Natural killer cell (primary cell): ENCODE measurements around the gene SRSF7. TPM values are rescaled to one million over a fixed set of nuclear protein-coding genes. Genes with fewer than 3 reads are reported as not detected.

Experiments used
- ATAC-seq, 3 donors: fragments of 150-1000 bp in 2 of 3; fragments of 200-7000 bp in 1 of 3; cut with Tn5 transposase; 1 replicate in 1 of 3; 2 replicates in 2 of 3; pipeline ENCODE4 v1.10.0; 2021; ENCODE audit warnings: mild to moderate bottlenecking in 2 of 3, moderate library complexity in 2 of 3
- DNase-seq, 2 donors: peaks; one replicate each; pipeline versions ENCODE4 v3.0.0 to v3.0.0-alpha.2; 2013 to 2021; ENCODE audit warnings: mixed read lengths in 1 of 2
- H3K27ac ChIP-seq: one replicate; pipeline ENCODE4 v1.5.1; 2013; ENCODE audit warnings: mild to moderate bottlenecking, low read length
- H3K27me3 ChIP-seq: one replicate; pipeline ENCODE4 v1.6.1; 2013; ENCODE audit warnings: low read length; ENCODE audit not compliant: control insufficient read depth, insufficient read depth
- H3K36me3 ChIP-seq: one replicate; pipeline ENCODE4 v1.6.1; 2013; ENCODE audit warnings: low read length; ENCODE audit not compliant: control insufficient read depth, insufficient read depth
- H3K4me1 ChIP-seq: one replicate; pipeline ENCODE4 v1.6.1; 2013; ENCODE audit warnings: low read length; ENCODE audit not compliant: control insufficient read depth, insufficient read depth
- H3K4me3 ChIP-seq: one replicate; pipeline ENCODE4 v1.5.1; 2013; ENCODE audit warnings: low read length
- H3K9me3 ChIP-seq: one replicate; pipeline ENCODE4 v1.6.1; 2013; ENCODE audit warnings: low read length; ENCODE audit not compliant: control insufficient read depth, insufficient read depth
- H3K27ac Mint-ChIP-seq, 2 donors: one replicate each; pipeline ENCODE4 v1.8.0; 2022; ENCODE audit warnings: mild to moderate bottlenecking in 2 of 2, mixed read lengths in 2 of 2, moderate library complexity in 1 of 2
- H3K27me3 Mint-ChIP-seq, 2 donors: one replicate each; pipeline ENCODE4 v1.8.0; 2022; ENCODE audit warnings: low read depth in 2 of 2, mixed read lengths in 2 of 2
- H3K36me3 Mint-ChIP-seq: one replicate; pipeline ENCODE4 v1.8.0; 2022; ENCODE audit warnings: mixed read lengths
- H3K4me1 Mint-ChIP-seq, 2 donors: one replicate each; pipeline ENCODE4 v1.8.0; 2022; ENCODE audit warnings: mixed read lengths in 2 of 2
- H3K4me3 Mint-ChIP-seq: one replicate; pipeline ENCODE4 v1.8.0; 2022; ENCODE audit warnings: mild to moderate bottlenecking, moderate library complexity, mixed read lengths
- H3K9me3 Mint-ChIP-seq, 2 donors: one replicate each; pipeline ENCODE4 v1.8.0; 2022; ENCODE audit warnings: mixed read lengths in 2 of 2
- CTCF ChIP-seq: fragments of 200-600 bp; IDR thresholded peaks from one replicate; pipeline ENCODE4 v1.8.0; 2022; ENCODE audit warnings: antibody characterized with exemption
- whole genome bisulfite sequencing: methylation state at CpG from one replicate; pipeline ENCODE4 v1.1.7; 2013; ENCODE audit warnings: missing lambda C conversion rate; ENCODE audit not compliant: insufficient coverage; 5-methylcytosine and 5-hydroxymethylcytosine counted together
- intact Hi-C: fragments of 100-400 bp; cut with micrococcal nuclease; formaldehyde crosslinking; loops from one replicate; pipeline ENCODE4 v1.14.2; 2022
- total RNA-seq, 4 donors: library from RNA; stranded (reverse); fragments of 120-200 nt in 1 of 4; gene quantifications; one replicate each; pipeline versions ENCODE4 v1.2.3 to v1.2.4, GENCODE V29; 2013 to 2022

SRSF7 gene
- total RNA-seq, 3 donors from 2014 or later (not counting 1 experiment from before 2014, with no cell fraction given), result 323 to 538 (median 359) TPM

GRCh38 chr2:38791744-38792143 is 40.6 kb upstream of the SRSF7 start:
- DNase-seq (no peak), ATAC-seq (no peak)
- Histone ChIP-seq H3K36me3 (no peaks in the 10 kb centered on the region), H3K9me3 (no peaks in the 10 kb centered on the region), H3K4me3 (no peak overlapping the region), H3K27ac (no peak overlapping the region), H3K4me1 (no peaks in the 10 kb centered on the region), H3K27me3 (no peaks in the 10 kb centered on the region)
- TF ChIP-seq CTCF, result no peak
- no peaks in the 10 kb centered on the region for H3K9me3 Mint-ChIP-seq
- H3K27me3 Mint-ChIP-seq, result no peaks in the 10 kb centered on the region
- H3K36me3 Mint-ChIP-seq, result no peaks in the 10 kb centered on the region
- 56% methylated on average over 1 of the region's 1 CpG for WGBS
- no peaks in the 10 kb centered on the region for H3K4me1 Mint-ChIP-seq
- no peak overlapping the region for H3K4me3 Mint-ChIP-seq
- H3K27ac Mint-ChIP-seq, result no peak overlapping the region
- intact Hi-C loops, result no loop called here

GRCh38 chr2:38789691-38790090 is 38.5 kb upstream of the SRSF7 start:
- TF ChIP-seq CTCF, result no peak
- no peak overlapping the region for H3K4me3 Mint-ChIP-seq
- H3K27ac ChIP-seq, result no peak overlapping the region
- 95% methylated on average over 14 of the region's 14 CpGs for WGBS
- H3K27ac Mint-ChIP-seq, result no peak overlapping the region
- no peaks in the 10 kb centered on the region for H3K27me3 ChIP-seq
- no peaks in the 10 kb centered on the region for H3K36me3 ChIP-seq
- H3K9me3 Mint-ChIP-seq, result no peaks in the 10 kb centered on the region
- H3K9me3 ChIP-seq, result no peaks in the 10 kb centered on the region
- no peak overlapping the region for H3K4me3 ChIP-seq
- intact Hi-C loops, result no loop called here
- no peaks in the 10 kb centered on the region for H3K27me3 Mint-ChIP-seq
- no peaks in the 10 kb centered on the region for H3K4me1 ChIP-seq
- no peak for ATAC-seq
- H3K4me1 Mint-ChIP-seq, result no peaks in the 10 kb centered on the region
- H3K36me3 Mint-ChIP-seq, result no peaks in the 10 kb centered on the region
- no peak for DNase-seq

- TF ChIP-seq CTCF, result no peak
- Mint-ChIP-seq H3K27ac (no peak overlapping the region), H3K4me1 (no peaks in the 10 kb centered on the region), H3K27me3 (no peaks in the 10 kb centered on the region), H3K4me3 (no peak overlapping the region), H3K9me3 (no peaks in the 10 kb centered on the region), H3K36me3 (no peaks in the 10 kb centered on the region)
- intact Hi-C loops, result no loop called here
- H3K4me3 ChIP-seq, result no peak overlapping the region
- WGBS, result 94% methylated on average over 6 of the region's 6 CpGs
- H3K9me3 ChIP-seq, result no peaks in the 10 kb centered on the region
- no peak for DNase-seq
- no peak for ATAC-seq
- H3K27ac ChIP-seq, result no peak overlapping the region
- peaks cover 2% of the 10 kb centered on the region for H3K36me3 ChIP-seq
- no peaks in the 10 kb centered on the region for H3K27me3 ChIP-seq
- no peaks in the 10 kb centered on the region for H3K4me1 ChIP-seq
Observed at GRCh38 chr2:38788306-38788705, 37.1 kb upstream of the SRSF7 start.

GRCh38 chr2:38783586-38783985 is 32.4 kb upstream of the SRSF7 start:
- peaks cover 4% of the 10 kb centered on the region for H3K4me1 ChIP-seq
- ATAC-seq, result no peak
- H3K9me3 ChIP-seq, result no peaks in the 10 kb centered on the region
- no peak overlapping the region for H3K4me3 ChIP-seq
- intact Hi-C loops, result no loop called here
- Mint-ChIP-seq H3K9me3 (no peaks in the 10 kb centered on the region), H3K4me1 (peaks cover 4% of the 10 kb centered on the region in 2 donors), H3K36me3 (no peaks in the 10 kb centered on the region), H3K4me3 (no peak overlapping the region), H3K27ac (no peak overlapping the region), H3K27me3 (no peaks in the 10 kb centered on the region)
- H3K36me3 ChIP-seq, result peaks cover 17% of the 10 kb centered on the region
- TF ChIP-seq CTCF, result no peak
- no peak overlapping the region for H3K27ac ChIP-seq
- no peak for DNase-seq
- H3K27me3 ChIP-seq, result no peaks in the 10 kb centered on the region
